Gastrocnemius medialis (tissue), 4 donors: Measurements from ENCODE around the gene KHDRBS2.

Experiments used
- CTCF ChIP-seq, 5 experiments: fragments of 450-650 bp in 3 of 5; fragments of 200-600 bp in 2 of 5; sonication (generic) in 2 of 5; IDR thresholded peaks in 4 of 5; conservative IDR thresholded peaks in 1 of 5; 1 replicate in 4 of 5; 2 replicates in 1 of 5; pipeline ENCODE4 v1.5.1; 2016 to 2019; ENCODE audit warnings: antibody characterized with exemption in 5 of 5, mild to moderate bottlenecking in 3 of 5, moderate library complexity in 3 of 5
- POLR2A ChIP-seq, 2 donors: fragments of 450-650 bp; IDR thresholded peaks; one replicate each; pipeline ENCODE4 v1.6.1; 2017; ENCODE audit warnings: antibody characterized with exemption in 2 of 2, mild to moderate bottlenecking in 2 of 2, moderate library complexity in 2 of 2

GRCh38 chr6:62284725-62285124 lies 1.3 kb downstream of the KHDRBS2 start:
- no peak for TF ChIP-seq CTCF (IDR thresholded peaks at IDR 0.05 in 4 of 5, conservative IDR thresholded peaks at IDR 0.05 in 1 of 5)
- no peak for TF ChIP-seq POLR2A (IDR thresholded peaks at IDR 0.05)
